SH-SY5Y (cell line): ENCODE results near the gene CLDN22.

ENCODE experiments used
- GATA2 ChIP-seq: IDR thresholded peaks from 2 replicates; pipeline ENCODE4 v1.6.1; 2011; ENCODE audit warnings: mild to moderate bottlenecking, low read depth, low read length
- GATA3 ChIP-seq: IDR thresholded peaks from 2 replicates; pipeline ENCODE4 v1.6.1; 2011; ENCODE audit warnings: low read depth, mild to moderate bottlenecking, low read length, moderate library complexity

DNA sequence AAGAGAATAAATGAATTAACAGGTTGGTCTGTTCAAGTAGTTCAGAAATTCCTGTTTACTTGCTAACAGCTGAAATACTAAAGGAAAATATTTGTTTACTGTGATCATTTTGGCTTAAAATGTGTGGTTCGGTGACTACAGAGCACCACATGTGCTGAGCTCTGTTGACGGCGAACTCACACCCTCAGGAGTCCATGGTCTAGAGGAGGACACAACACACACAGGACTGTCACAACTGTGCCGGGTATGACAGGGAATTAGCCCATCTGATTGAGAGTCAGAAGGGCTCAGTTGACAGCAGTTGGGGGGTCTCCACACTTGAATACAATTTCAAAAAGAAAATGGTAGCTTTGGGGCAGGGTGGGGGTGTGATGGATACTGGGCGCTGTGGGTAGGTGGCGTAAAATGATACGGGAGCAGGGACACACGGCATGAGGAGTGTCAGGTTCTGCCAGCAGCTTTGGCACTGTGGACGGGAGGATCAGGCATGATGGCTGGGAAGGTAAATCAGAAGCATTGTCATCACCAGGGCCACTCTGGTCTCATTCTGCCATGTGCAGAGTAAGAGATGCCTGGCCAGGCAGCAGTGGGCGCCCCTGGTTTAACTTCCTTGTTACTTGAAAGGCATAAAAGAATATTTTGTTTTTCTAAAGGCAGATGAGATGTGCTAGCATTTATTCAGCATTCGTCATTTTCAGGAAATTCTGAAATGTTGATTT is 33.3 kb downstream of the CLDN22 start:
- no peak for TF ChIP-seq GATA2
- no peak for TF ChIP-seq GATA3
